ENCODE data around the gene SMARCD2.
A peak's percentile ranks its signal among the peaks of the same experiment; 100 is the strongest.
"Not testable (repeated sequence)": the region's sequence is repeated elsewhere in the genome, so short reads cannot be mapped to it uniquely, and the experiment has no call there.

The SMARCD2 gene

GRCh38 chr17:63848834-63849689 lies 6.6 kb upstream of the SMARCD2 start:
- DNase-seq, result peak; percentile 91

GRCh38 chr17:63847525-63848249 lies 5.2 kb upstream of the SMARCD2 start:
- DNase-seq, result no peak

GRCh38 chr17:63845509-63845908 lies 3.0 kb upstream of the SMARCD2 start:
- no peak for DNase-seq

GRCh38 chr17:63843910-63844677 lies 1.6 kb upstream of the SMARCD2 start:
- DNase-seq, result no peak

GRCh38 chr17:63843387-63843888 lies 953 bp upstream of the SMARCD2 start:
- DNase-seq, result not testable (repeated sequence)

- no peak for DNase-seq
Observed at GRCh38 chr17:63842173-63842539, 329 bp downstream of the SMARCD2 start.

- no peak for DNase-seq
Observed at GRCh38 chr17:63841350-63842172, 924 bp downstream of the SMARCD2 start.

- DNase-seq, result no peak
Observed at GRCh38 chr17:63840591-63841349, 1.7 kb downstream of the SMARCD2 start.

- no peak for DNase-seq
Observed at GRCh38 chr17:63838631-63839171, 3.8 kb downstream of the SMARCD2 start.

- no peak for DNase-seq
Observed at GRCh38 chr17:63837962-63838600, 4.4 kb downstream of the SMARCD2 start.

GRCh38 chr17:63837480-63837879 lies 5.0 kb downstream of the SMARCD2 start:
- DNase-seq, result no peak

- no peak for DNase-seq
Observed at GRCh38 chr17:63836811-63837210, 5.7 kb downstream of the SMARCD2 start.

GRCh38 chr17:63835167-63835720 lies 7.2 kb downstream of the SMARCD2 start:
- no peak for DNase-seq

GRCh38 chr17:63834431-63835166 lies 7.9 kb downstream of the SMARCD2 start:
- DNase-seq, result peak; percentile 41

GRCh38 chr17:63833741-63834373 lies 8.6 kb downstream of the SMARCD2 start:
- DNase-seq, result no peak

GRCh38 chr17:63833026-63833740 lies 9.3 kb downstream of the SMARCD2 start:
- no peak for DNase-seq

- no peak for DNase-seq
Observed at GRCh38 chr17:63832455-63832854, 10.0 kb downstream of the SMARCD2 start.

- no peak for DNase-seq
Observed at GRCh38 chr17:63832014-63832413, 10.5 kb downstream of the SMARCD2 start.

Data from activated effector memory CD4-positive, alpha-beta T cell treated with Interleukin-2 at 50 U/mL for 16 hours (primary cell).